Measurements from ENCODE around the gene VWA5B1.
"Not testable (repeated sequence)": the region's sequence is repeated elsewhere in the genome, so short reads cannot be mapped to it uniquely, and the experiment has no call there.

Gene VWA5B1

GRCh38 chr1:20290624-20291597, at the start of gene VWA5B1:
Gene VWA5B1 (plus strand): TSS chr1:20290875. CDS start chr1:20310602, 19,727 bp downstream.
- no peak for DNase-seq (ENCODE audit: low spot score)

DNA sequence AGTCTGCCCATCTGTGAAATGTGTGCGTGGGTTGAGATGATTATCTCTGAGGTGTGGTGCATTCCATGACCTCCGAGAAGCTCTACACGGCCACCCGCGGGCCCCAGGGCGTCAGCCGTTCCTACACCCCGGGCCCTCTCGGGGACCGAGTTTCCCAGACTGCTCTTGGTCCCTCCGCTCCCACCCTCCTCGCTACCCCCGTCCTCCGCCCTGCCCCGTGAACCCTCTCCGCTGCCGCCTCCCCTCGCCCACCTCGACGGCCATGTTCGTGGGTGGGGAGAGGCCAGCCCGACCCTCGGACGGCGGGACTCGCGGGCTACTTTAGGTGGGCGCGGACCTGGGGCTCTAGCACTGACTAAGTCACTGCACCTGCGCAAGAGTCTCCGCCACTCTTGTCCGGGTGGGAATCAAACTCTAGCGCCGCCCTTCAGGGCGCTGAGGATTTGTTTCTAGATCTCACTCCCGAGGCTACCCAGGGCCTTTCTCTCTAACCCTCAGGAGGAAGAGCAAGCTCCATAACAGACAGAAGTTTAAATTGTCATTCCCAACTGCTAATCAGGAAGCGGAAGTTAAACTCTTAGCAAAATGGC, 47.7 kb upstream of the VWA5B1 start:
- DNase-seq (ENCODE audit: low spot score) = no peak

DNA sequence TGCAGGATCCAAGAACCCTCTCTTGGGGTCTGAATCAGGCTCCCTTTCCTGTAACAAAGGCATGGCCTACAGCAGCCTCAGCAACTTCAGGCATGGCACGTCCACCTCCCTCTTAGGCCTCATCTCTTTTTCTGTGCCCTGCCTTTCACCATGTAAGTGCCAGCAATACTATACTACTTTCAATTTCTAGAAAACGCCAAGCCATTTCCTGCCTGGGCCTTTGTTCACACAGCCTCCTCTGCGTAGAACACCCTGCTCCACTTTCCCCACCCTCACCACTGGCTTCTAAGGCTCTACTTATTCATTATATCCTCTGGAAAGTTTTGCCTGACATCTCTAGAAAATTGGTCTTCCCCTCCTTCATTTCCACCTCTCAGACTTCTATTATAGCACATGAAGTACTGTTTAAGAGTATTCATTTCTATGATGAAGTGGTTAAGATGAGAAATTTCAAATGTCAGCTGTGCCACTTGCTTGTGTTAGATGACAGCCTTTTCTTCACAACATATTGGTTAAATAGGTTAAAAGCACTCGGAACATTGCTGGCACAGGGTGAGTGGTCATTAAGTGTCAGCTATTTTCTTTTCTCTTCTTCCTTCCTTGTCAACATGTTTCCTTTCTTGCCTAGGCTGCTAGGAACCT, 41.6 kb upstream of the VWA5B1 start:
- peak; percentile 26 for DNase-seq (ENCODE audit: low spot score)

GRCh38 chr1:20250340-20250989, 40.2 kb upstream of the VWA5B1 start:
- DNase-seq (ENCODE audit: low spot score) = no peak

GRCh38 chr1:20252587-20252986, 38.1 kb upstream of the VWA5B1 start:
- DNase-seq (ENCODE audit: low spot score) = no peak

DNA sequence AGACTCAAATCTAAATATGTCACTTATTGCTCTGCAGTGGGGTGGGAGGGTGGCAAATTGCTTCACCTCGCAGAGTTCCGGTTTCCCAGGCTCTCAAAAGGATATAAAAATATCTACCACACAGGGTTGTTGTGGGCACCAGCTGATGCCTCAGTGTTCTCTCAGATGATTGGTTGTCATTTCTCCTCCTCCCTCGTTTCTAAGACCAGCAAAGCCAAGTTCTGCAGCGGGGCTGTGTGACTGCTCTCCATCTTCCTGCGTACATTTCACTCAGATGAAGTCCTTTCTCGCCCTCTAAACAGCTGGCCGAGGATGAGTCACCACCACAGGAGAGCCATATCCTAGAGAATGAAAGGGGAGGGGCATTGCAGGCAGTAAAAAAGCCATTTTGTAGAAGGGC, 35.0 kb upstream of the VWA5B1 start:
- DNase-seq (ENCODE audit: low spot score) = peak; percentile 1

DNA sequence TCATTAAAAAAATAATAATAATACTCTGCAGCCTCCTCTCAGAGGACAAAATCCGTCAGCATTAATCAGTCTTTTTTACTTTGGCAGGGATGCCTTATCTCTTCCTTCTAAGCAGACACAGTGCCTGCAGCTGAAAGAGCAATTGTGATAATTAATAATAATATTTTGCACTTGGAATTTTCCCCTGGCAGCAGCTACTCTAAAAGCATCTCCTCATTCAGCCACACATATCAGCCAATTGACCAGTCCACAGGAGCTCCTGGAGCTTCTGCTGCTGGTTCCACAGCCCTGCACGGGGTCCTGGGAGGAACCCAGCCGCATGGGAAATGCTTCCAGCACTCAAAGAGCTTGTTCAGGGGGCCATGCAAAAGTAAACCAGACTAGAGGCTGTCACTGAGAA, 31.0 kb upstream of the VWA5B1 start:
- no peak for DNase-seq (ENCODE audit: low spot score)

DNA sequence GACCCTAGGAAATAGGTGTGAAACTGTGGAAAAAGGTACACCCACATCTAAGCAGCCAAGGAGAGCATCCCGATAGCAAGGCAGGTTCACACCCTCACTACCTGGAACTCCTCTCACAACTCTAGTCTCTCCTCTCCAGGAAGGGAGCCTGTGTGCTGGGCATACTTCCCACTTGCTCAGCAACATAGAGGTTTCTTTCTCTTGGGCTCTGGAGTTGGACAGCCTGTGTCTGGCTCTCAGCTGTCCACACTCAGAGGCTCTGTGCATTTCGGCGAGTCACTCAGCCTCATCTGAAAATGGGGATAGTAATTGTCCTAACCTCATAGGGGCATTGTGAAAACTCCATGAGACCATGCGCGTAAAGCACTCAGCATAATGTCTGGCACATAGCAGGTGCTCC, 29.6 kb upstream of the VWA5B1 start:
- no peak for DNase-seq (ENCODE audit: low spot score)

DNA sequence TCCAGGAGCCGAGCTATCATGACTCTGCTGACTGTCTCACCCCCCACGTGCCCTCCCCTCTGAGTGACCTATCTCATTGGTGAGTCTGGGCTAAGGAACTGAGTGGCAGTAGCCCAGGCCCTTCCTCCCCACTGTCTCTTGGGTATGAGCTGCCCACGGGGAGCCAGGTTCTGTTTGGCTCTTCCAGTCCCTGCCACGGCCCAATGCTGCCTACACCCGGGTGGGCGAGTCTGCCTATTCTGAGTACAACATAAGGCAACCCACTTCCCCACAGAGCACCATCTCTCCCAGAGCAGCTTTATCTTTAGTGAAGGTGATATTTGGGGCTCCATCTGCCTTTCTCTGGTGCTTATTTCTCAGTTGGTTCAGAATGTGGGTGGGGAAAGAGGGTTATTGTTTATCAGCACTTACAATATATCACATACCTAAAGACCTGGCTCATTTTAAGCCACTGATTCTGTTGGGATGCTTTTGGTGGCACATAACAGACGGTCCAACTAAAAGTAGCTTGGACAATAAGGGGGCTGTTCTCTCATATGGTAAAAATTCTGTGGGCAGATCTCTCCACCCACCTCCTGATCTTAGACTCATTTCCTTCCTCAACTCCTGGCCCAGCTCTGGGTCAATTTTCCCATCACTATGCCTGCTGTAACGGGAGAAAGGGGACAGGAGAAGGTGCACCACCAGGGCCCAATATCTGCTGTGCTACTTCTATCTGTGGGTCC, 27.7 kb upstream of the VWA5B1 start:
- DNase-seq (ENCODE audit: low spot score) = no peak

- no peak for DNase-seq (ENCODE audit: low spot score)
Measured at GRCh38 chr1:20265250-20265649, 25.4 kb upstream of the VWA5B1 start.

GRCh38 chr1:20266141-20266540, 24.5 kb upstream of the VWA5B1 start:
- DNase-seq (ENCODE audit: low spot score) = no peak

DNA sequence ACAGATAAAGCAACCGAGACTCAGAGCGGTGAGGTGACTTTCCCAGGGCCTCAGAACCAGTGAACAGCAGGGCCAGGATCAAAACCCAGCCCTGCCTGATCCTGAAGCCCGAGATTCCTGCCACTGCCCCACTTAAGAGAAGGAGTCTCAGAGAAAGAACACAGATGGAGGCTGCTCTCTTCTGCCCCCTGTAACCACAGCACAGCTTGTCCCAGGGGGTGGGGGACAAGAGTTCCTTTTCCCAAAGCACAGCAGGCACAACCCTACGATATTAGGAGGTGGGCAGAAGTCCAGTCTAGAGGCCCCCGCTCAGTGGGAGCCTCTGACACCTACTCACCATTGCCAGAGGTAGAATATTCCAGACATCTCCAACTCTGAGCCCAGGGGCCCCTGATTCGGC, 24.0 kb upstream of the VWA5B1 start:
- DNase-seq (ENCODE audit: low spot score) = no peak

- DNase-seq (ENCODE audit: low spot score) = no peak
Measured at GRCh38 chr1:20271498-20272400, 18.9 kb upstream of the VWA5B1 start.

- not testable (repeated sequence) for DNase-seq (ENCODE audit: low spot score)
Measured at GRCh38 chr1:20273716-20274115, 17.0 kb upstream of the VWA5B1 start.

GRCh38 chr1:20275319-20275925, 15.3 kb upstream of the VWA5B1 start:
- DNase-seq (ENCODE audit: low spot score) = no peak

DNA sequence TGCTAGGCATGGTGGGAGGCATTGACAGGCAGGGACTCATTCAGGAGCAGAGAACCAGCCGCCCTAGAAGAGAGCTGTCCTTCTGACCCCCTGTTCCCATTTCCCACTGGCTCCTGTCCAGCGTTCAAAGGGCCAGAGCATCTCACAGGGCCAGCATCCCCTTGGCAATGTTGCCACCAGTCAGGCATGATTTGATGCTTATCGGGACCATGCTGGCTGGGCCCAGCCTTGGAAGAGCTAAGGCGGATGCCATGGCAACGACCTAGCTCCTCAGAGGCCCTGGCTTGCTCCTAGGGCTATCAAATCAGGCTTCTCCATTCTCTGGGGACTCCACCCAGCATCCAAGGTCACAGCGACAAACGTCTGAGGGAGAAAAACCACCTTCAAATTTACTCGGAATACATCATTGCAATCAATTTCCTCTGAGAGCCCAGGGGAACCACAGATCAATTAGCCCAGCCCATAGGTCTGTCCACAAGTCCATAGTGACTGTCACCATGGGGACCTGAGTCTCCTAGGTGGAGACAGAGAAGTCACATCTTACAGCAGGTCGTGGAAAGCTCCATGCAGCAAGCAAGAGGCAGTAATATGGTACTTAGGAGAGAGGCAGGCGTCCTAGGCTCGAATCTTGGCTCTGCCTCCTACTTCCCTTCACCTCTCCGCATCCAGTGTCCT, 14.1 kb upstream of the VWA5B1 start:
- no peak for DNase-seq (ENCODE audit: low spot score)

DNA sequence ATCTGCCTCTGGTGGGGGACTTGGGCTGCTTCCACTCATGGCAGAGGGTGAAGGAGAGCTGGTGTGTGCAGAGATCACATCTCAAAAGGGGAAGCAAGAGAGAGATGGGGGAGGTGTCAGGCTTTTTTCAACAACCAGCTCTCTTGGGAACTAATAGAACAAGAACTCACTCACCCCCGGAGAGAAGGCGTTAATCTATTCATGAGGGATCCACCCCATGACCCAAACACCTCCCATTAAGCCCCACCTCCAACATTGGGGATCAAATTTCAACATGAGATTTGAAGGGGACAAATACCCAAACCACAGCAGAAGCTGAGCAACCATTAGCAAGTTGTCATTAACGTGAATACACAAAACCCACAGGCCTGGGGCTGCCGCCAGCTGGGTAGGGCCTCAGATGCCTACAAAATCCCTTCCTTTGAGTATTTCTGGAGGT, 12.0 kb upstream of the VWA5B1 start:
- DNase-seq (ENCODE audit: low spot score) = no peak

DNA sequence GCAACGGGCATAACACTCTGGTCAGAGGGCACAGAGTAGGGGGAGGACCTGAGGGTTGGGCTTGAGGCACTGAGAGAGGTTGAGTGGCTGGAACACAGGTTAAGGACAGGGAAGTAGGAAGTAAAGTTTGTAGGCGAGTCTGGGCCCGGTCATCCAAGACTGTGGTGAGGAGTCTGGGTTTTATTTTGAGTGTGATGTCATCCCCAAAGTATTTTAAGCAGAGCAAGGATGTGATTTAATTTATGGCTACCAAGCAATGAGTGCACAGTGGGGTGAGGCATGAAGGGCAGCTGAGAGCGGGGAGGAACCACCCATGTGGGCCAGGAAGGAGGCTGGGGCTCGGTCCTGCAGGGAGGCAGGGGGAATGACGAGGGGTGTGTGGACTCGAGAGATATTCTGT, 11.2 kb upstream of the VWA5B1 start:
- DNase-seq (ENCODE audit: low spot score) = no peak

GRCh38 chr1:20280341-20280740, 10.3 kb upstream of the VWA5B1 start:
- no peak for DNase-seq (ENCODE audit: low spot score)

- no peak for DNase-seq (ENCODE audit: low spot score)
Measured at GRCh38 chr1:20280906-20281305, 9.8 kb upstream of the VWA5B1 start.

All from CD4-positive, alpha-beta T cell treated with Interleukin-2 at 100 ng/mL for 4 hours (primary cell).